Activated naive CD8-positive, alpha-beta T cell treated with anti-CD3 and anti-CD28 coated beads, Interleukin-2, amount 50 U/mL, for 24 hours (primary cell): ENCODE data around the gene PRSS22.

ENCODE experiments used
- ATAC-seq: fragments of 150-1000 bp; cut with Tn5 transposase; one replicate; pipeline ENCODE4 v1.10.0; 2021
- DNase-seq: peaks from one replicate; pipeline ENCODE4 v3.0.0; 2021
- H3K27ac Mint-ChIP-seq: one replicate; pipeline ENCODE4 v1.8.0; 2021; ENCODE audit warnings: mild to moderate bottlenecking, mixed read lengths
- H3K27me3 Mint-ChIP-seq: one replicate; pipeline ENCODE4 v1.8.0; 2021; ENCODE audit warnings: mixed read lengths
- H3K36me3 Mint-ChIP-seq: one replicate; pipeline ENCODE4 v1.8.0; 2021; ENCODE audit warnings: low read depth, mixed read lengths
- H3K4me1 Mint-ChIP-seq: one replicate; pipeline ENCODE4 v1.8.0; 2021; ENCODE audit warnings: mixed read lengths
- H3K4me3 Mint-ChIP-seq: one replicate; pipeline ENCODE4 v1.8.0; 2021; ENCODE audit warnings: mild to moderate bottlenecking, moderate library complexity, mixed read lengths
- H3K9me3 Mint-ChIP-seq: one replicate; pipeline ENCODE4 v1.8.0; 2021; ENCODE audit warnings: mixed read lengths

PRSS22 gene

GRCh38 chr16:2865651-2866050 lies 7.7 kb upstream of the PRSS22 start:
- peaks cover 20% of the 10 kb centered on the region for H3K4me1 Mint-ChIP-seq
- DNase-seq (no peak), ATAC-seq (no peak)
- H3K4me3 Mint-ChIP-seq, result no peak overlapping the region
- peaks cover 10% of the 10 kb centered on the region for H3K27me3 Mint-ChIP-seq
- no peak overlapping the region for H3K27ac Mint-ChIP-seq
- no peaks in the 10 kb centered on the region for H3K36me3 Mint-ChIP-seq
- H3K9me3 Mint-ChIP-seq, result no peaks in the 10 kb centered on the region

GRCh38 chr16:2860826-2861567 lies 3.0 kb upstream of the PRSS22 start:
- no peaks in the 10 kb centered on the region for H3K9me3 Mint-ChIP-seq
- no peak overlapping the region for H3K27ac Mint-ChIP-seq
- H3K36me3 Mint-ChIP-seq, result no peaks in the 10 kb centered on the region
- DNase-seq (no peak), ATAC-seq (no peak)
- peaks cover 4% of the 10 kb centered on the region for H3K4me1 Mint-ChIP-seq
- H3K4me3 Mint-ChIP-seq, result no peak overlapping the region
- peaks cover 16% of the 10 kb centered on the region for H3K27me3 Mint-ChIP-seq

GRCh38 chr16:2859686-2860265 lies 1.8 kb upstream of the PRSS22 start:
- Mint-ChIP-seq H3K4me1 (peaks cover 4% of the 10 kb centered on the region), H3K9me3 (peaks cover under 1% of the 10 kb centered on the region), H3K36me3 (no peaks in the 10 kb centered on the region), H3K27ac (no peak overlapping the region), H3K4me3 (no peak overlapping the region), H3K27me3 (peaks cover 16% of the 10 kb centered on the region)
- no peak for DNase-seq
- no peak for ATAC-seq

GRCh38 chr16:2858245-2859025 lies 465 bp upstream of the PRSS22 start:
- Mint-ChIP-seq H3K27me3 (peaks cover 16% of the 10 kb centered on the region), H3K9me3 (peaks cover 10% of the 10 kb centered on the region), H3K36me3 (peaks cover 3% of the 10 kb centered on the region), H3K27ac (no peak overlapping the region), H3K4me1 (peaks cover 4% of the 10 kb centered on the region), H3K4me3 (no peak overlapping the region)
- ATAC-seq (no peak), DNase-seq (no peak)

- ATAC-seq (no peak), DNase-seq (no peak)
- no peak overlapping the region for H3K27ac Mint-ChIP-seq
- peaks cover 18% of the 10 kb centered on the region for H3K27me3 Mint-ChIP-seq
- peaks cover 10% of the 10 kb centered on the region for H3K9me3 Mint-ChIP-seq
- H3K4me1 Mint-ChIP-seq, result peaks cover 4% of the 10 kb centered on the region
- no peak overlapping the region for H3K4me3 Mint-ChIP-seq
- peaks cover 3% of the 10 kb centered on the region for H3K36me3 Mint-ChIP-seq
Observed at GRCh38 chr16:2856686-2857450, 1.1 kb downstream of the PRSS22 start.

GRCh38 chr16:2856061-2856670 lies 1.8 kb downstream of the PRSS22 start:
- H3K9me3 Mint-ChIP-seq, result peaks cover 10% of the 10 kb centered on the region
- H3K27me3 Mint-ChIP-seq, result peaks cover 14% of the 10 kb centered on the region
- H3K27ac Mint-ChIP-seq, result no peak overlapping the region
- H3K4me1 Mint-ChIP-seq, result peaks cover 4% of the 10 kb centered on the region
- peaks cover 3% of the 10 kb centered on the region for H3K36me3 Mint-ChIP-seq
- no peak overlapping the region for H3K4me3 Mint-ChIP-seq
- DNase-seq (peak; percentile 44), ATAC-seq (no peak)

GRCh38 chr16:2855536-2855935 lies 2.4 kb downstream of the PRSS22 start:
- H3K4me3 Mint-ChIP-seq, result no peak overlapping the region
- H3K27ac Mint-ChIP-seq, result no peak overlapping the region
- DNase-seq, result no peak
- no peak for ATAC-seq
- H3K4me1 Mint-ChIP-seq, result peaks cover 4% of the 10 kb centered on the region
- peaks cover 10% of the 10 kb centered on the region for H3K27me3 Mint-ChIP-seq
- peaks cover 10% of the 10 kb centered on the region for H3K9me3 Mint-ChIP-seq
- peaks cover 3% of the 10 kb centered on the region for H3K36me3 Mint-ChIP-seq

- DNase-seq, result peak; percentile 43
- Mint-ChIP-seq H3K36me3 (peaks cover 3% of the 10 kb centered on the region), H3K4me1 (peaks cover 4% of the 10 kb centered on the region), H3K27ac (no peak overlapping the region), H3K4me3 (no peak overlapping the region), H3K27me3 (peaks cover 6% of the 10 kb centered on the region), H3K9me3 (peaks cover 10% of the 10 kb centered on the region)
- ATAC-seq, result no peak
Observed at GRCh38 chr16:2854700-2855309, 3.2 kb downstream of the PRSS22 start.

GRCh38 chr16:2853531-2854073 lies 4.4 kb downstream of the PRSS22 start:
- ATAC-seq, result no peak
- DNase-seq, result no peak
- Mint-ChIP-seq H3K27me3 (peaks cover 10% of the 10 kb centered on the region), H3K4me1 (peaks cover 4% of the 10 kb centered on the region), H3K27ac (no peak overlapping the region), H3K9me3 (peaks cover 10% of the 10 kb centered on the region), H3K4me3 (no peak overlapping the region), H3K36me3 (peaks cover 3% of the 10 kb centered on the region)

- no peak overlapping the region for H3K27ac Mint-ChIP-seq
- no peak overlapping the region for H3K4me3 Mint-ChIP-seq
- H3K9me3 Mint-ChIP-seq, result peaks cover 10% of the 10 kb centered on the region
- ATAC-seq (no peak), DNase-seq (no peak)
- H3K36me3 Mint-ChIP-seq, result peaks cover 3% of the 10 kb centered on the region
- H3K27me3 Mint-ChIP-seq, result peaks cover 10% of the 10 kb centered on the region
- H3K4me1 Mint-ChIP-seq, result peaks cover 5% of the 10 kb centered on the region
Observed at GRCh38 chr16:2852731-2853507, 5.1 kb downstream of the PRSS22 start.

GRCh38 chr16:2852003-2852730 lies 5.8 kb downstream of the PRSS22 start:
- H3K4me3 Mint-ChIP-seq, result no peak overlapping the region
- ATAC-seq (no peak), DNase-seq (no peak)
- peaks cover 5% of the 10 kb centered on the region for H3K4me1 Mint-ChIP-seq
- peaks cover 3% of the 10 kb centered on the region for H3K36me3 Mint-ChIP-seq
- peaks cover 7% of the 10 kb centered on the region for H3K27me3 Mint-ChIP-seq
- peaks cover 10% of the 10 kb centered on the region for H3K9me3 Mint-ChIP-seq
- no peak overlapping the region for H3K27ac Mint-ChIP-seq

- Mint-ChIP-seq H3K36me3 (no peaks in the 10 kb centered on the region), H3K4me3 (no peak overlapping the region), H3K27ac (no peak overlapping the region), H3K4me1 (peaks cover 21% of the 10 kb centered on the region), H3K27me3 (peaks cover 7% of the 10 kb centered on the region), H3K9me3 (peaks cover 3% of the 10 kb centered on the region)
- DNase-seq, result no peak
- ATAC-seq, result no peak
Observed at GRCh38 chr16:2848933-2849725, 8.8 kb downstream of the PRSS22 start.
